ENCODE data around the gene MGST1. TPM values are rescaled to one million over a fixed set of nuclear protein-coding genes. Genes with fewer than 3 reads are reported as not detected.

The MGST1 gene
- total RNA-seq, 1 experiment from 2014 or later, result 120 TPM

- Histone ChIP-seq H3K36me3 (replicated peaks; ENCODE audit: control insufficient read depth, insufficient read depth, low read length) (no peaks in the 10 kb centered on the region), H3K4me3 (ENCODE audit: insufficient read depth, low read depth, low read length) (no peak overlapping the region), H3K27me3 (ENCODE audit: control insufficient read depth, insufficient read depth, low read length) (no peaks in the 10 kb centered on the region)
- DNase-seq, result no peak
Observed at GRCh38 chr12:16331998-16332397, 15.4 kb upstream of the MGST1 start.

GRCh38 chr12:16335838-16336237 lies 11.6 kb upstream of the MGST1 start:
- no peaks in the 10 kb centered on the region for H3K27me3 ChIP-seq (ENCODE audit: control insufficient read depth, insufficient read depth, low read length)

GRCh38 chr12:16344269-16344668 lies 3.2 kb upstream of the MGST1 start:
- no peaks in the 10 kb centered on the region for H3K27me3 ChIP-seq (ENCODE audit: control insufficient read depth, insufficient read depth, low read length)
- H3K36me3 ChIP-seq (replicated peaks; ENCODE audit: control insufficient read depth, insufficient read depth, low read length), result no peaks in the 10 kb centered on the region
- no peak overlapping the region for H3K4me3 ChIP-seq (ENCODE audit: insufficient read depth, low read depth, low read length)
- DNase-seq, result no peak

More at GRCh38 chr12:16335838-16336237, 11.6 kb upstream of the MGST1 start:
- Histone ChIP-seq H3K4me3 (ENCODE audit: insufficient read depth, low read depth, low read length) (no peak overlapping the region), H3K36me3 (replicated peaks; ENCODE audit: control insufficient read depth, insufficient read depth, low read length) (no peaks in the 10 kb centered on the region)
- DNase-seq, result no peak

- Histone ChIP-seq H3K36me3 (replicated peaks; ENCODE audit: control insufficient read depth, insufficient read depth, low read length) (no peaks in the 10 kb centered on the region), H3K4me3 (ENCODE audit: insufficient read depth, low read depth, low read length) (no peak overlapping the region), H3K27me3 (ENCODE audit: control insufficient read depth, insufficient read depth, low read length) (no peaks in the 10 kb centered on the region)
- DNase-seq, result no peak
Observed at GRCh38 chr12:16345105-16345504, 2.3 kb upstream of the MGST1 start.

GRCh38 chr12:16346958-16347357 lies 487 bp upstream of the MGST1 start:
- peak; percentile 14 for DNase-seq
- H3K36me3 ChIP-seq (replicated peaks; ENCODE audit: control insufficient read depth, insufficient read depth, low read length), result no peaks in the 10 kb centered on the region; the same call in 1 of the 2 replicates
- no peaks in the 10 kb centered on the region for H3K27me3 ChIP-seq (ENCODE audit: control insufficient read depth, insufficient read depth, low read length)
- peak overlapping the region; percentile 79 for H3K4me3 ChIP-seq (ENCODE audit: insufficient read depth, low read depth, low read length)

- Histone ChIP-seq H3K36me3 (replicated peaks; ENCODE audit: control insufficient read depth, insufficient read depth, low read length) (peaks cover 3% of the 10 kb centered on the region), H3K27me3 (ENCODE audit: control insufficient read depth, insufficient read depth, low read length) (no peaks in the 10 kb centered on the region), H3K4me3 (ENCODE audit: insufficient read depth, low read depth, low read length) (peak overlapping the region; percentile 79)
- no peak for DNase-seq
Observed at GRCh38 chr12:16348435-16349130, 1.1 kb downstream of the MGST1 start.

GRCh38 chr12:16349131-16349460 lies 1.7 kb downstream of the MGST1 start:
- Histone ChIP-seq H3K27me3 (ENCODE audit: control insufficient read depth, insufficient read depth, low read length) (no peaks in the 10 kb centered on the region), H3K4me3 (ENCODE audit: insufficient read depth, low read depth, low read length) (peak overlapping the region; percentile 79), H3K36me3 (replicated peaks; ENCODE audit: control insufficient read depth, insufficient read depth, low read length) (peaks cover 5% of the 10 kb centered on the region)
- no peak for DNase-seq

- DNase-seq, result no peak
- H3K27me3 ChIP-seq (ENCODE audit: control insufficient read depth, insufficient read depth, low read length), result no peaks in the 10 kb centered on the region
- H3K4me3 ChIP-seq (ENCODE audit: insufficient read depth, low read depth, low read length), result no peak overlapping the region
Observed at GRCh38 chr12:16350682-16351081, 3.2 kb downstream of the MGST1 start.

GRCh38 chr12:16352481-16352880 lies 5.0 kb downstream of the MGST1 start:
- no peaks in the 10 kb centered on the region for H3K27me3 ChIP-seq (ENCODE audit: control insufficient read depth, insufficient read depth, low read length)
- no peak overlapping the region for H3K4me3 ChIP-seq (ENCODE audit: insufficient read depth, low read depth, low read length)
- no peak for DNase-seq
- H3K36me3 ChIP-seq (replicated peaks; ENCODE audit: control insufficient read depth, insufficient read depth, low read length), result peaks cover 17% of the 10 kb centered on the region

More at GRCh38 chr12:16350682-16351081, 3.2 kb downstream of the MGST1 start:
- peaks cover 10% of the 10 kb centered on the region for H3K36me3 ChIP-seq (replicated peaks; ENCODE audit: control insufficient read depth, insufficient read depth, low read length)

GRCh38 chr12:16358878-16359277 lies 11.4 kb downstream of the MGST1 start:
- peaks cover 30% of the 10 kb centered on the region for H3K36me3 ChIP-seq (replicated peaks; ENCODE audit: control insufficient read depth, insufficient read depth, low read length)
- H3K4me3 ChIP-seq (ENCODE audit: insufficient read depth, low read depth, low read length), result no peak overlapping the region
- no peaks in the 10 kb centered on the region for H3K27me3 ChIP-seq (ENCODE audit: control insufficient read depth, insufficient read depth, low read length)
- no peak for DNase-seq

- Histone ChIP-seq H3K4me3 (ENCODE audit: insufficient read depth, low read depth, low read length) (no peak overlapping the region), H3K36me3 (replicated peaks; ENCODE audit: control insufficient read depth, insufficient read depth, low read length) (peaks cover 28% of the 10 kb centered on the region), H3K27me3 (ENCODE audit: control insufficient read depth, insufficient read depth, low read length) (no peaks in the 10 kb centered on the region)
- peak; percentile 22 for DNase-seq
Observed at GRCh38 chr12:16359512-16360491, 12.4 kb downstream of the MGST1 start.

GRCh38 chr12:16361142-16361783 lies 13.8 kb downstream of the MGST1 start:
- DNase-seq, result no peak
- no peaks in the 10 kb centered on the region for H3K27me3 ChIP-seq (ENCODE audit: control insufficient read depth, insufficient read depth, low read length)
- peaks cover 20% of the 10 kb centered on the region for H3K36me3 ChIP-seq (replicated peaks; ENCODE audit: control insufficient read depth, insufficient read depth, low read length)
- no peak overlapping the region for H3K4me3 ChIP-seq (ENCODE audit: insufficient read depth, low read depth, low read length)

- Histone ChIP-seq H3K36me3 (replicated peaks; ENCODE audit: control insufficient read depth, insufficient read depth, low read length) (peaks cover 17% of the 10 kb centered on the region), H3K27me3 (ENCODE audit: control insufficient read depth, insufficient read depth, low read length) (no peaks in the 10 kb centered on the region), H3K4me3 (ENCODE audit: insufficient read depth, low read depth, low read length) (no peak overlapping the region)
- DNase-seq, result no peak
Observed at GRCh38 chr12:16362550-16362949, 15.1 kb downstream of the MGST1 start.

- Histone ChIP-seq H3K36me3 (replicated peaks; ENCODE audit: control insufficient read depth, insufficient read depth, low read length) (no peaks in the 10 kb centered on the region; the same call in 1 of the 2 replicates), H3K27me3 (ENCODE audit: control insufficient read depth, insufficient read depth, low read length) (no peaks in the 10 kb centered on the region), H3K4me3 (ENCODE audit: insufficient read depth, low read depth, low read length) (no peak overlapping the region)
- DNase-seq, result no peak
Observed at GRCh38 chr12:16369156-16369555, 21.7 kb downstream of the MGST1 start.
